Right forelimb (tissue), 1 donor: ENCODE results near the gene NHERF2.

ENCODE experiments used
- DNase-seq: peaks from one replicate; pipeline ENCODE4 v3.0.0-alpha.2; 2018

NHERF2 gene

DNA sequence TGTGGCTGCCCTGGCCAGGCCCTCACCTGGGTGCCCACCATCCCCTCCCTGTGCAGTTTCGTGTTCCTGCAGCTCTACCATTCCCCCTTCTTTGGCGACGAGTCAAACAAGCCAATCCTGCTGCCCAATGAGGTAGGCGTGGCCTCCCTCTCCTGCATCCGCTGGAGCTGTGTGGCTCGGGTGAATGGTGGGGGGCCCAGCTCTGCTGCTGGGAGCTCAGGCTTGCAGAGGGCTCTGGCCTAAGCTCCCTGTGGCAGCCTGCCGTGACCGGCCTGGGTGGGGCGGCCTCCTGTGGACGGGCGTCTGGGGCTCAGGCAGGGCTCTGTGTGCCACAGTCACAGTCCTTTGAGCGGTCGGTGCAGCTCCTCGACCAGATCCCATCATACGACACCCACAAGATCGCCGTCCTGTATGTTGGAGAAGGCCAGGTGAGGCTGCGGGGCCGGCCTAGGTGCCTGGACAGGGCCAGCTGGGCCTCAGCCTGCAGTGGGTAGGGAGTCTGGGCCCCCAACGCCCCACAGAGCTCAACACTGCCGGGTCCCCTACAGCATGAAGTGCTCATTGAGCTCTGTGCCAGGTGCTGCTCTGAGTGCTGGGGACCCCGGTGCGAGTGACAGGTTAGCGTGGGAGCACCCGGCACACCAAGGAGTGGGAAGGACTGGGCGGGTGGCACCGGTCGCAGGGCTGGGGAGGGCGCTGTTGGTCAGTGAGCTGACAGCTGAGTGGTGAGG is 58.4 kb downstream of the NHERF2 start:
- no peak for DNase-seq

- no peak for DNase-seq
Measured at GRCh38 chr16:2085669-2086068, 59.0 kb downstream of the NHERF2 start.

DNA sequence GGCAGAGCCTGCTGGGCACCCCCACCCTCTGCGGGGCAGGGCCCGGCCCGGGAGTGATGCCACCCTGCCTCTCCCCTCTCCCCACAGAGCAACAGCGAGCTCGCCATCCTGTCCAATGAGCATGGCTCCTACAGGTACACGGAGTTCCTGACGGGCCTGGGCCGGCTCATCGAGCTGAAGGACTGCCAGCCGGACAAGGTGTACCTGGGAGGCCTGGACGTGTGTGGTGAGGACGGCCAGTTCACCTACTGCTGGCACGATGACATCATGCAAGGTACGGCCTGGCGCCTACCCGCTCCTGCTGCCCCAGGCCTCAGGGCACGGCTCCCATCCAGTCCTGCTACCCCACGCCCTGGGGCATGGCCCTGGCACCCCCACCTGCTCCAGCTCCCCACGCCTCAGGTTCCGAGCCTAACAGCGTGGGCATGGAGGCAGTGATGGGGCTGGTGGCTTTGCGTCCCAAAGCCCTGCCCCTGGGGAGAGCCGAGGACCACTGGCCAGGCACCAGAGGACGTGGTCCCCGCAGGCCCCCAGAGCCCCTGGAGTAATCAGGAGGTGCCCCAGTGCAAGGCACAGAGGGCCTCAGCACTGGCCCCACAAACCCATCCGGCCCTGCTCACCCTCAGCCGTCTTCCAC is 59.5 kb downstream of the NHERF2 start:
- DNase-seq = no peak

DNA sequence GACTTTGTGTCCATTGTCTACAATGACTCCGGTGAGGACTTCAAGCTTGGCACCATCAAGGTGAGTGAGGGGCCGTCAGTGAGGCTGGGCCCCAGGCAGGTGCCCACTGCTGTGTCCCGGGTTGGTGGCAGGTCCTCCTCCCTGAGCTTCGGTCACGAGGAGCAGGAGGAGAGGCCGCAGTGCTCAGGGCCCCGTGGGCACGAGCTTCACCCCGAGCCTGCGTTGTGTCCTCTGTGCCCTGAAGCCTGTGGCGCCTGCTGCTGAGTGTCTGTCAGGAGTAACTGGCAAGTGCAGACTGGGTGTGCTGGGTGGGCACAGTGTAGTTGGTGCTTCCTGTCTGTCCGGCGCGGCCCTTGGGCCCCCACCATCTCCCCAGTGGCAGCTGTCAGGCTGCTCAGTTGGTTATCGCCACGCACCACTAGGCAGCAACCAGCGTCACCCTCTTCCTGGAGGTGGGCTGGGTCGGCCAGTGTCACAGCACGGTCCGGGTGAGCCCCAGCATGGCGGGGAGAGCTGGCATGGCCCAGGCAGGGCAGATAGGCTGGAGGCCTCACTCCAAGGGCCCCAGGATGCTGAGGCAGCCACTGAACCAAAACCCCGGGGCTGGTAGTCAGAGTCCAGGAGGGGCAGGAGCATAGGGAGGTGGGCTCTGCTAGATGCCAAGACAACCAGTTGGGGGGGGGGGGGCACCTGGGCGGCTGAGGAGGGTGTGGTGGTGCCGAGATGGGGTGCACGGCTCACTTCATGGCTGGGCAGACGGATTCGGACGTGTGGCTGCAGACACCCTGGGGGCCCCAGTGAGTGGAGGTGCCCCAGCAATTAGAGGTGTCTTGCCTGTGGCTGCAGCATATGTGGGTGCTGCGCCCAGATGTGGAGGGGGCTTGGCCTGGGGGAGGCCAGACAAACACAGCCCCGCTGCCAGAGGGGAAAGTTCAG is 60.4 kb downstream of the NHERF2 start:
- DNase-seq = no peak

GRCh38 chr16:2087748-2088631 is 61.3 kb downstream of the NHERF2 start:
- DNase-seq = no peak
